Measurements from ENCODE around the gene PRKCE. TPM values are rescaled to one million over a fixed set of nuclear protein-coding genes. Genes with fewer than 3 reads are reported as not detected.

The PRKCE gene
- total RNA-seq, 5 donors from 2014 or later (not counting 1 experiment from before 2014, with no cell fraction given): 16.5 to 29.8 (median 23.4) TPM

GRCh38 chr2:46041434-46041833 lies 390.0 kb downstream of the PRKCE start:
- H3K36me3 Mint-ChIP-seq: peaks cover 7% of the 10 kb centered on the region
- Histone ChIP-seq H3K9me3 (no peaks in the 10 kb centered on the region), H3K4me1 (ENCODE audit: control insufficient read depth in 1 of 2, extremely low read depth in 1 of 2, insufficient read depth in 2 of 2, low read length in 2 of 2) (no peaks in the 10 kb centered on the region), H3K27me3 (replicated peaks in 1 of 2; ENCODE audit: control insufficient read depth in 2 of 2, extremely low read depth in 1 of 2, insufficient read depth in 2 of 2, low read length in 1 of 2) (no peaks in the 10 kb centered on the region), H3K27ac (ENCODE audit: low read length) (no peak overlapping the region), H3K36me3 (ENCODE audit: control insufficient read depth in 2 of 2, extremely low read depth in 1 of 2, insufficient read depth in 1 of 2, low read length in 1 of 2) (no peaks in the 10 kb centered on the region), H3K4me3 (ENCODE audit: control insufficient read depth in 1 of 2, extremely low read depth in 1 of 2, low read length in 1 of 2) (no peak overlapping the region)
- no peaks in the 10 kb centered on the region for H3K4me1 Mint-ChIP-seq
- POLR2A ChIA-PET: interaction anchor here in 1 of 2 donors (0.5 to 0.6 kb wide), 2 partner anchors 39 to 1027 kb away, joined by 3 read pairs; no protein-coding TSS in a partner anchor
- no peak overlapping the region for H3K4me3 Mint-ChIP-seq
- H3K27me3 Mint-ChIP-seq: no peaks in the 10 kb centered on the region
- no CpG with 5 or more reads among the region's 2 CpGs for WGBS (ENCODE audit: insufficient coverage)
- CTCF ChIA-PET: no interaction called here
- H3K9me3 Mint-ChIP-seq: no peaks in the 10 kb centered on the region
- no peak overlapping the region for H3K27ac Mint-ChIP-seq
- ATAC-seq (replicated peaks in 1 of 4): no peak
- no peak for DNase-seq

- Mint-ChIP-seq H3K27ac (no peak overlapping the region), H3K27me3 (no peaks in the 10 kb centered on the region), H3K4me1 (no peaks in the 10 kb centered on the region), H3K9me3 (no peaks in the 10 kb centered on the region), H3K36me3 (peaks cover 9% of the 10 kb centered on the region), H3K4me3 (no peak overlapping the region)
- DNase-seq (no peak), ATAC-seq (replicated peaks in 1 of 4) (no peak)
- POLR2A ChIA-PET: interaction anchor here in 1 of 2 donors (0.6 kb wide), 1 partner anchor 1027 kb away, joined by 3 read pairs; no protein-coding TSS in a partner anchor
- 88% methylated on average over 1 of the region's 4 CpGs for whole genome bisulfite sequencing (ENCODE audit: insufficient coverage)
- Histone ChIP-seq H3K27ac (ENCODE audit: low read length) (no peak overlapping the region), H3K9me3 (no peaks in the 10 kb centered on the region), H3K4me1 (ENCODE audit: control insufficient read depth in 1 of 2, extremely low read depth in 1 of 2, insufficient read depth in 2 of 2, low read length in 2 of 2) (no peaks in the 10 kb centered on the region), H3K4me3 (ENCODE audit: control insufficient read depth in 1 of 2, extremely low read depth in 1 of 2, low read length in 1 of 2) (no peak overlapping the region), H3K27me3 (replicated peaks in 1 of 2; ENCODE audit: control insufficient read depth in 2 of 2, extremely low read depth in 1 of 2, insufficient read depth in 2 of 2, low read length in 1 of 2) (no peaks in the 10 kb centered on the region), H3K36me3 (ENCODE audit: control insufficient read depth in 2 of 2, extremely low read depth in 1 of 2, insufficient read depth in 1 of 2, low read length in 1 of 2) (no peaks in the 10 kb centered on the region)
- CTCF ChIA-PET: no interaction called here
Measured at GRCh38 chr2:46042207-46042637, 390.7 kb downstream of the PRKCE start.

DNA sequence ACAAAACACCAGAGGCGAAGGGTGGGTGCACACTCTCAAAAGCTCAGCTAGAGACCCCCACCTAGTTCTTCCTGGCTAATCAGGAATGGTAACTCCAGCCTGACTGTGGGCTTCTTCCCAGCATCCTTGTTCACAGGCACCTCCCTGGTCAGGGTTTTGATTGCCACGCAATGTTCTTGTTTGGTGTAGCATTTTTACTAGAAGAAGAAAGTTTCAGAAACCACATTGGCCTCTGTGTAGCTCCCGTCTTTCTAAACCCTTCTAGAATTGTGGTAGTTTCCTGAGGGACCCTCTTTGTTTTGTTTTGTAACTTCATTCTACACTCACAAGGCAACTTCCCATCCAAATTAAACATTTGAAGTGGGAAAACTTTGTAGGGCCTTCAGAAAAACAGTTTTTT lies 391.2 kb downstream of the PRKCE start:
- Histone ChIP-seq H3K9me3 (no peaks in the 10 kb centered on the region), H3K27me3 (replicated peaks in 1 of 2; ENCODE audit: control insufficient read depth in 2 of 2, extremely low read depth in 1 of 2, insufficient read depth in 2 of 2, low read length in 1 of 2) (no peaks in the 10 kb centered on the region), H3K36me3 (ENCODE audit: control insufficient read depth in 2 of 2, extremely low read depth in 1 of 2, insufficient read depth in 1 of 2, low read length in 1 of 2) (no peaks in the 10 kb centered on the region), H3K4me1 (ENCODE audit: control insufficient read depth in 1 of 2, extremely low read depth in 1 of 2, insufficient read depth in 2 of 2, low read length in 2 of 2) (no peaks in the 10 kb centered on the region), H3K4me3 (ENCODE audit: control insufficient read depth in 1 of 2, extremely low read depth in 1 of 2, low read length in 1 of 2) (no peak overlapping the region), H3K27ac (ENCODE audit: low read length) (no peak overlapping the region)
- POLR2A ChIA-PET: interaction anchor here in 1 of 2 donors (0.7 kb wide), 1 partner anchor 304 kb away, joined by 3 read pairs; no protein-coding TSS in a partner anchor
- CTCF ChIA-PET: no interaction called here
- Mint-ChIP-seq H3K4me3 (no peak overlapping the region), H3K27ac (no peak overlapping the region), H3K27me3 (no peaks in the 10 kb centered on the region), H3K9me3 (no peaks in the 10 kb centered on the region), H3K36me3 (peaks cover 6% of the 10 kb centered on the region), H3K4me1 (no peaks in the 10 kb centered on the region)
- DNase-seq (no peak), ATAC-seq (replicated peaks in 1 of 4) (no peak)
- WGBS (ENCODE audit: insufficient coverage): 76% methylated on average over 2 of the region's 3 CpGs

- no peaks in the 10 kb centered on the region for H3K9me3 Mint-ChIP-seq
- DNase-seq (no peak), ATAC-seq (replicated peaks in 1 of 4) (no peak)
- H3K27ac ChIP-seq (ENCODE audit: low read length): no peak overlapping the region
- ChIA-PET CTCF (interaction anchor here in 1 of 2 donors (1.1 kb wide), 1 partner anchor 73 kb away, joined by 4 read pairs; no protein-coding TSS in a partner anchor), POLR2A (no interaction called here)
- H3K27me3 Mint-ChIP-seq: no peaks in the 10 kb centered on the region
- H3K9me3 ChIP-seq: no peaks in the 10 kb centered on the region
- H3K4me1 Mint-ChIP-seq: no peaks in the 10 kb centered on the region
- no peak overlapping the region for H3K4me3 Mint-ChIP-seq
- no peak overlapping the region for H3K27ac Mint-ChIP-seq
- H3K4me1 ChIP-seq (ENCODE audit: control insufficient read depth in 1 of 2, extremely low read depth in 1 of 2, insufficient read depth in 2 of 2, low read length in 2 of 2): no peaks in the 10 kb centered on the region
- H3K4me3 ChIP-seq (ENCODE audit: control insufficient read depth in 1 of 2, extremely low read depth in 1 of 2, low read length in 1 of 2): no peak overlapping the region
- no peaks in the 10 kb centered on the region for H3K36me3 ChIP-seq (ENCODE audit: control insufficient read depth in 2 of 2, extremely low read depth in 1 of 2, insufficient read depth in 1 of 2, low read length in 1 of 2)
- no peaks in the 10 kb centered on the region for H3K27me3 ChIP-seq (replicated peaks in 1 of 2; ENCODE audit: control insufficient read depth in 2 of 2, extremely low read depth in 1 of 2, insufficient read depth in 2 of 2, low read length in 1 of 2)
- peaks cover 4% of the 10 kb centered on the region for H3K36me3 Mint-ChIP-seq
Measured at GRCh38 chr2:46045888-46046287, 394.4 kb downstream of the PRKCE start.

DNA sequence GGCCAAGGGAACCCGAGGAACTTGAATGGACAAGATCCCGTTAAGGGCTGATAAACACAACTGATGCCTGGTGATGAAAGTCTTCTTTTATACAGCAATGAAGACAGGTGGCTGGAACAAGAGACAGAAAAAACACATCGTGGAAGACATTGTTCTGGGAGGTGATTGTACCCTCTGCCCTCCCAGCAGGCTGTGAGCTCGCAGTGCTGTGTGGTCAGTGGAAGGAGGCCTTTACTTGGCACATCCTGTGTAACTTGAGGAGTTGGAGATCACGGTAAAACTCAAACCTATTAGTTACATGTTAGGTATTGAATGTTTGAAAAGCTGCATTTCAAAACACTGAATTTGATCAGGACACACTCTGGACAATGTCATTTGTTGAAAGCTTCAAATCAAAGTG lies 395.8 kb downstream of the PRKCE start:
- no peak overlapping the region for H3K4me3 ChIP-seq (ENCODE audit: control insufficient read depth in 1 of 2, extremely low read depth in 1 of 2, low read length in 1 of 2)

DNA sequence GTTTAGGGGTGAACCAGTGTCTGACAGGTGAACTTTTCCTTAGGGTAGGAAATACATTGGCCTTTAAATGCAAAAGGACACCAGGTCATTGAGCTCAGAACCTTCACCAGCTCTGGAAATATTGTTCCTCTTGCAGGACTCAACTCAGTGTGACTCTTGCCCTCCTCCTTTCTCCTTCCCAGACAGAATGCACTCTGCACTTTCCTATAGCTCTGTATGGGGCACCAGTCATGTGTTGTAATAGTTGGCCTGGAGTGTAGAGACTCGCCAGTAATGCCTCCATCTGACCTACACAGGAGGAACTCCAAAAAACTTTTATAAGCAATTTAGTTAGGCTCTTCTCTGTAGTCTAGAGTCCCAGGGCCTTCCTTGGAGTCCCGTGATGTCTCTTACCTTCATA lies 397.2 kb downstream of the PRKCE start:
- Mint-ChIP-seq H3K4me1 (no peaks in the 10 kb centered on the region), H3K9me3 (no peaks in the 10 kb centered on the region), H3K27me3 (no peaks in the 10 kb centered on the region), H3K27ac (no peak overlapping the region), H3K36me3 (peaks cover 4% of the 10 kb centered on the region), H3K4me3 (no peak overlapping the region)
- POLR2A ChIA-PET: no interaction called here
- WGBS (ENCODE audit: insufficient coverage): 100% methylated on average over 1 of the region's 2 CpGs
- H3K27me3 ChIP-seq (replicated peaks in 1 of 2; ENCODE audit: control insufficient read depth in 2 of 2, extremely low read depth in 1 of 2, insufficient read depth in 2 of 2, low read length in 1 of 2): no peaks in the 10 kb centered on the region
- H3K4me3 ChIP-seq (ENCODE audit: control insufficient read depth in 1 of 2, extremely low read depth in 1 of 2, low read length in 1 of 2): no peak overlapping the region
- H3K27ac ChIP-seq (ENCODE audit: low read length): no peak overlapping the region
- DNase-seq: no peak
- CTCF ChIA-PET: interaction anchor here in 1 of 2 donors (1.7 kb wide), 1 partner anchor 14 kb away, joined by 5 read pairs; no protein-coding TSS in a partner anchor
- no peaks in the 10 kb centered on the region for H3K36me3 ChIP-seq (ENCODE audit: control insufficient read depth in 2 of 2, extremely low read depth in 1 of 2, insufficient read depth in 1 of 2, low read length in 1 of 2)
- H3K4me1 ChIP-seq (ENCODE audit: control insufficient read depth in 1 of 2, extremely low read depth in 1 of 2, insufficient read depth in 2 of 2, low read length in 2 of 2): no peaks in the 10 kb centered on the region
- H3K9me3 ChIP-seq: no peaks in the 10 kb centered on the region
- no peak for ATAC-seq (replicated peaks in 1 of 4)

More for the DNA sequence above, 395.8 kb downstream of the PRKCE start:
- ATAC-seq (replicated peaks in 1 of 4): no peak
- no peaks in the 10 kb centered on the region for H3K36me3 ChIP-seq (ENCODE audit: control insufficient read depth in 2 of 2, extremely low read depth in 1 of 2, insufficient read depth in 1 of 2, low read length in 1 of 2)
- H3K4me3 Mint-ChIP-seq: no peak overlapping the region
- H3K27me3 ChIP-seq (replicated peaks in 1 of 2; ENCODE audit: control insufficient read depth in 2 of 2, extremely low read depth in 1 of 2, insufficient read depth in 2 of 2, low read length in 1 of 2): no peaks in the 10 kb centered on the region
- WGBS (ENCODE audit: insufficient coverage): 100% methylated on average over 1 of the region's 5 CpGs
- POLR2A ChIA-PET: no interaction called here
- peaks cover 4% of the 10 kb centered on the region for H3K36me3 Mint-ChIP-seq
- no peaks in the 10 kb centered on the region for H3K9me3 ChIP-seq
- H3K27ac Mint-ChIP-seq: no peak overlapping the region
- H3K27ac ChIP-seq (ENCODE audit: low read length): no peak overlapping the region
- no peaks in the 10 kb centered on the region for H3K27me3 Mint-ChIP-seq
- H3K9me3 Mint-ChIP-seq: no peaks in the 10 kb centered on the region
- no peaks in the 10 kb centered on the region for H3K4me1 ChIP-seq (ENCODE audit: control insufficient read depth in 1 of 2, extremely low read depth in 1 of 2, insufficient read depth in 2 of 2, low read length in 2 of 2)
- CTCF ChIA-PET: interaction anchor here in 1 of 2 donors (1.7 kb wide), 1 partner anchor 15 kb away, joined by 5 read pairs; no protein-coding TSS in a partner anchor
- no peaks in the 10 kb centered on the region for H3K4me1 Mint-ChIP-seq
- DNase-seq: no peak

GRCh38 chr2:46050027-46050426 lies 398.6 kb downstream of the PRKCE start:
- Mint-ChIP-seq H3K27me3 (no peaks in the 10 kb centered on the region), H3K36me3 (peaks cover 4% of the 10 kb centered on the region), H3K4me1 (no peaks in the 10 kb centered on the region), H3K27ac (no peak overlapping the region), H3K4me3 (no peak overlapping the region), H3K9me3 (no peaks in the 10 kb centered on the region)
- ChIA-PET POLR2A (no interaction called here), CTCF (no interaction called here)
- H3K4me3 ChIP-seq (ENCODE audit: control insufficient read depth in 1 of 2, extremely low read depth in 1 of 2, low read length in 1 of 2): no peak overlapping the region
- 95% methylated on average over 2 of the region's 8 CpGs for WGBS (ENCODE audit: insufficient coverage)
- DNase-seq (no peak), ATAC-seq (replicated peaks in 1 of 4) (no peak)
- H3K27me3 ChIP-seq (replicated peaks in 1 of 2; ENCODE audit: control insufficient read depth in 2 of 2, extremely low read depth in 1 of 2, insufficient read depth in 2 of 2, low read length in 1 of 2): no peaks in the 10 kb centered on the region
- no peaks in the 10 kb centered on the region for H3K36me3 ChIP-seq (ENCODE audit: control insufficient read depth in 2 of 2, extremely low read depth in 1 of 2, insufficient read depth in 1 of 2, low read length in 1 of 2)
- H3K27ac ChIP-seq (ENCODE audit: low read length): no peak overlapping the region
- no peaks in the 10 kb centered on the region for H3K9me3 ChIP-seq
- H3K4me1 ChIP-seq (ENCODE audit: control insufficient read depth in 1 of 2, extremely low read depth in 1 of 2, insufficient read depth in 2 of 2, low read length in 2 of 2): no peaks in the 10 kb centered on the region
